ENCODE measurements around the gene DLG1.

DLG1 gene

DNA sequence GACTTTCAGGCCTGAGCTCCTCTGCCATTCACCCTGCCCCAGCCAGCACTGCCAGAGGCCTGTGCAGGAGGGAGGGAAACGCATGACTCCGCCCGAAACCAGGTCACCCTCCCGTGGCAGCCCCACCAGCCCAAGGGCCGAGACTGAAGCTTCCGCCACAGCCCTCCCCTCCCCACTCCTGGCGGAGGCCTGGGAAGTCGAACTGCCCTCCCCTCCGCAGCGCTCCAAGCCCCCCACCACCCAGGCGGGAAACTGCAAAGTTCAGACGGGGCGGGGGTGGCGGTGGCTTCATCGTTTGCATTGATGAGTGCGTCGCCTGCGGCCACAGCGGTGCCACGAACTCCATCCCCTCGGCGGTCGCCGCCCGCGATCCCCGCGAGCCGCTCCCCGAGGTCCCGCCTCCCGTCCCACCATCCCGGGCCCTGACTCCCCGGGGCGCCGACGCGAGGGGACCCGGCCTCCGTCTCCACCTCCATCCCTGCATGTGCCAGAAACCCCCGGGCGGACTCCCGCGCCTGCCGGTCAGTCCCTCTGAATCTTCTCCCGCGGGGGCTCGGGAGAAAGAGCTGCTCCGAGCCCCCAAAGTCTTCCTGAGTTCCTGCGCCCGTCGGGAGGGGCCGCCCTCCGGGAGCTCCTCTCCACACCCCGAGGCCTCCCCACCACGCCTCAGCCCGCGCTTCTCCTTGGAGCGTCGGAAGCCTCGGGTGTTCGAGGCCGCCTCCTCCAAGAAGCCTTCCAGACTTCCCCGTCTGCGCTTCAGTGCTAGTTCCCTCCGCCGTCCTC, 269.5 kb downstream of the DLG1 start:
- DNase-seq: peak; percentile 19 to 63 (median 48)

DNA sequence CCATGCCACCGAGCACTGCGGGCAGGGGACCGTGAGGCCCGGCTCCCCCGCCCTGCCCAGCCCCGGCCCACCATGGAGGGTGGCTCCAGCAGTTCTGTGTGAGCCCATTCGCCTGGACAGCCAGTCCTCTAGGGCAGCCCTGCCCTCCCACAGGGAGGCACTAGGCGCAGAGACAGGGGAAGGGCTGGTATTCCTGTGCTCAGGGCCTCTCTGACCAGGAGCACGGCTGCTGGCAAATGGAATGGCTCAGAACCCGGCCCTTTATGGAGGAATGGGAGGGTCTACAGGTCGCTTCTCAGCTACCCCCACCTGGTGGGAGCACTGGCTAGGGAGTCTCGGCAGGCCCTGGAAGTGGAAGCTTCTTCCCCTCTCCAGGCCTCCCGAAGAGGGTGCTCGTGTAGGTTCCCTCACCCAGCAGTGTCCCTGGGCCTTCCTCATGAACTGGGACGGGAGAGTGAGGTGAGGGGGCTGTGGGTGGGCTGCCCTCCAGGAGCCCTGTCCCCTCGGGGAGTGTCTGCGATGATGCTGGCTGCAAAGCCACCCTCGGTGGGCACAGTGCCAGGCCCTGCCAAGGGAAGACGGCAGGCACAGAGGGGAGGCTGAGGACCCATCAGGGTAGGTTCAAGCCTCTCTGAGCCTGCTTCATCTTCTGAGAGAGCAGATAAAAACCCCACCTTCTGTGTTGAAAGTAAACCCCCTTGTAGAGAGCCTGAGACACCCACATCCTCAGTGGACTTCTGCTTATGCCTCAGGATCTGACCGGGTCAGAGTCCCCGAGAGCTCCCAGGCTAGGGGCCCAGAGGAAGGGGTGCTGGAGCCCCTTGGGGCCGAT, 270.3 kb downstream of the DLG1 start:
- DNase-seq: peak in 3 of 4 experiments; percentile 45 to 56 (median 54)

DNA sequence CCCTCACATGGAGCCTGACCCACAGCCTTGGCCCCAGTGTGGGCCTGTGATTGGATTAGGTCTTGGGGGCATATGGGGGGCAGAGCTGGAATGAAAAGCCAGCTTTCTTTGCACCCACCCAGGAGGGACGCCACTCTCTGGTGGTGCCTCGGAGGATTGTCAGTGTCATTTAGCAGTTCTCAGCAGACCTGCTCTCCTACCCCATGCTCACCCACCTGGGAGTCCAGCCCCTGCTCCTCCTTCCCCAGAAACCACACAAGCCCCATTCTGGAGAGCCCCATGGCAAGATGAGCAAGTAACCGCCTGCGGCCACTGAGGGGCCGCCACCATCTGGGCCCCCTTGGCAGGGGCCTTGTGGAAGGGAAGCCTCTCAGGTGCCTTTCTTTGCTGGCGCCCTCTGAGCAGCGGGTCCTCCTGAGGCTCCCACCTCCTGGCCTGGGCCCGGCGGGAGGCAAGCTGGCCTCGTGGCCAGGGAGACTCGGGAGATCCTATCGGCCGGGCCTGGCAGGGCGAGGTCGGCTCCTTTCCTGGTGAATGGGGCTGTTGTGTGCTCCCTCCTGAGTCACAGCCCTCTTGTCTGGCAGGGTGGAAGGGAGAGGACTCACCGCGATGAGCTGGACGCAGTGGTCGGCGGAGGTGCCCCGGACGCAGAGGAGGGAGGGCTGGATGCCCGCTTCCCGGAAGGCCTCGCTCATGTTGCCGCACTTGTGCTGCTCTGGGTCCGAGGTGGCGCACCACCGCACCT, 271.1 kb downstream of the DLG1 start:
- no peak for DNase-seq

DNA sequence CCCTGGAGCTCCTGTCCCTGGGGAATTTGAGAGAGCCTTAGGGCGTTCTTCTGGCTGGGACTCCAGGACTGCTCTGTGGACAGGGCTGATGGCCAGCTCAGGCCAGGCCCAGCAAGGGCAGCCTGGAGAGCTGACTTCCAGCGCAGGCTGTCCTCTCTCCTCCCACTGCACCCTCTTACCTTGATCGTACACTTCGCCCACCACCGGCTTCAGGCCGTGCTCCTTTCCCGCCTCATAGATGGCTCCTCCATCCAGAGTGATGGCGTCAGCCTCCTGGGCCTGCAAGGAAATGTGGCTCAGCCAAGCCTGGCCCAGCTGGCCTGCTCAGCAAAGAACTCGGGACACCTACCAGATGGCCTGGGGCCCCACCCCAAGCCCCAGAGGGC, 271.9 kb downstream of the DLG1 start:
- DNase-seq: no peak

DNA sequence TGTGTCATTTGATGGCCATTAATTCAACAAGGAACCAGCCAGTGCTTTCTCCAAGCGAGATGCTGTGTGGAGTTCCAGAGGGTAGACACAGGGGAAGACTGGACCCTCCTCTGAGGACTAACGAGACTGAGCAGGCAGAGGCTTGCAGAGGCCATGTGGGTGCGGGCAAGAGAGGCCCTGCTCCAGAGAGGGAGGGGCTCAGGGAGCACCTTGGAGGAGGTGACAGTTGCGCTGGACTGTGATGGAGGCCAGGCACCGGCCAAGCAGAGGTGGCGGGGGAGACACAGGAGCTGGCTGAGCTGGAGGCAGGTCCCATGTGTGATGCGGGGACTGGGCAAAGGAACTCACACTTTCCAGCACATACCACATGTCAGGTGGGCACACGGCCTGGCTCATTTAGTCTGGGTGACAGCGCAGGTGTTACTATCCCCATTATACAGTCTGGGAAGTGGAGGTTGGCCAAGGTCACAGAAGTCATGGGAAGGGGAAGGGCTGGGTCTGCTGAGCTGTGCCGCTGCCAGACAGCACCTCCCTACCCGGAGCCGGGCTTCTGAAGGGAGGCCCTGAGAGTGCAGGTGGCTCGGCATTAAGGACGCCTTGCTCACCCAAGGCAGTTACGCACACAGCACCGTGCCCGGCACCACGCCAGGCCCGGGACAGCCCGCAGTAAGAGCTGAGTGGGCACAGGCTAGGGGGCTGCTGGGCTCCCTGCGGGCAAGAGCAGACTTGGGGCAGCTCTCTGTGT, 272.5 kb downstream of the DLG1 start:
- no peak for DNase-seq

DNA sequence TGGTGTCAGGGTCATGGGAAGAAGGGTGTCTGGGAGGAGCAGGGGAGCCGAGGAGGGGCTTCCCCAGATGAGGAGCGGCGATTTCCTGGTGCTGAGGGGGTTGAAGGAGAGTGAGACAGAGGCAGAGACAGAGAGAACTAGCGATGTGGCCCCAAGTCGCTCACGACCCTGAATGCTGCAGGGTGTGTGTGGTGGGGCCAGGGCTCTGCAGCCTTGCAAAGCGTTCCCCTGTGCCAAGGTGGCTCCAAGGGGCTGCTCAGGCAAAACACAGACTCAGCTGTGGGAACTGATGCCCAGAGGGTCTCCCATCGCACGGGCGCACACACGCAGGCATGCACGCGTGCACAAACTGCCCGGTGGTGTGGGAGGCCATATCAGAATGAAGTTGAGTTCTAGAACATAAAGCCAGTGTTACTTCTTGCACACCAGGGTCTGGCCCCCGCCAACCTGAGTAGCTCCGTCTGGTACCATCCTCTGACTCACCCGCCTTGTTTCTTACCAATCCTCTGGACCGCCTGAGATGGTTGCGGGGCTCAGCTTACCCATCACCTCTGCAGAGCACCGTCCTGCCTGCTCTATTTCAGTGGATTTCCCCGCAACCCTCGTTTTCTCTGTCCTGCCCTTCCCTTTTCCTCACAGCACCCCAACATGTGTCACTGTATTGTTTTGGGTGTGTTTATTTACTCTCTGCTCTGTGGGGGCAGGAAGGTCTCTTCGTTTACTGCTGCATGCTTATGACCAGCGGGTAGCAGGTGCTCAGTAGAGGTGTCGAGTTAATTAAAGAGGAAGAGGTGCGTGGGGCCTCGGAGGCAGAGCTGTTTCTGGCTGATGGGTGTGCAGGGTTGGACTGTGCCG, 273.3 kb downstream of the DLG1 start:
- DNase-seq: no peak

DNA sequence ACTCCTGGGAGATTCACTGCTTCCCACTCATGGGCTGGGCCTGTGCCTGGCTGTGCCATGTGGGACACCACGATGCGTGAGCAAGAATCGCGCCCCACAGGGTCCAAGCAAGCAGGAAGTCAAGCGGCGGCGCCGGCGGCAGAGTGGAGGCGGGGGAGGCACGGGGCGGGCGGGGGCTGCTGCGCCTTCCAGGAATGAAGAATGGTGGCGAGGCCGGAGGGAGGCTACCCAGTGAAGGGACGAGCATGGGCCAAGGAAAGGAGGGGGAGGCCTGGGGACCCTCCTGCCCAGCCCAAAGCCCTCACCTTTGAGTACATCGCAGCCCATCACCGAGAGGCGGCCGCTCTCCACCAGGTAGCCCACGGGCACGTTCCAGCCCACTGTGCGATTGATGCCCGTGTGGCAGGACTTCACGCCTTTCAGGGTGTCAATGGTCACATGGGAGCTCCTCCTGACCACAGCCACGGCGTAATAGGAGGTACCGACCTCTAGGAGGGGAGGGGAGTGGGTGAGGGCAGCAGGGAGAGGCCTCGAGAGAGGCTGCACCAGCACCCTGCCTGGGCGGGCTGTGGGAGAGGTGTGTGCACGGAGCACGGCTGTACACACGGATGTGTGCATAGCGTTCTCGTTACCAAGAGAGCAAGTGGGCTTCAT, 274.3 kb downstream of the DLG1 start:
- peak in 3 of 4 experiments; percentile 21 to 37 (median 21) for DNase-seq

DNA sequence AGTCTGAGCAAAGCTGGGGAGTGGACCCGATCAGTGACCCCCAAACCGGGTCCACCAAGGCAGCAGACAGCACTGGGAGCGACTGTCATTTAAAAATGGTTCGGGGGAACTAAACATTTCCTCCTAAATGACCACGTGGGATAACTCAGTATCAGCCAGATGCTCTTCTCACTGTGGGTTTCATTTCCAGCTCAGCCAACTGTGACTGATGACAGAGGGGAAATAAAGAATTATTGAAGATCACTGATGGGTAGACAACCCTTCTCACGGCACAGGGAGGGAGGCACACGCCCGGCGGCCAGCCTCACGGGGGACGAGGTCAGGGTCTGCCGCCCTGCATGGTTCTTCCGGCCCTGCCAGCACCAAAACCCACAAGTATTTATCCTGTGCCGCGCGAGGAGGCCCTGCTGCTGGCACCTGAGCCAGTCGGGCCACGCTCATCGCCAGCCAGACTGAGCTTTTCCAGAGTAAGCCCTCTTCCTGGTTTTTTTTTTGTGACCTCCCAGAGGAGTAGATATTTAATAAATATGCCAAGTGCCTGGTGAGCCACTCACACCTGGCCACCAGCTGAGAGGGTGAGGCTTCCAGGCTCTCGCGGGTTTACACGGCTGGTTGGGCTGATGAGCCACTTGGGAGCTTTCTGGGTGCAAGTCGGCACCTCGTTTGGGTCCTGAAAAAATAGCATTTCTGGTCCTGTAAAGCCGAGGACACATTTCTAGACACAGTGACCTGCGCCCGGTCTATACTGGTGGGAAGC, 275.0 kb downstream of the DLG1 start:
- DNase-seq: peak in 3 of 4 experiments; percentile 39 to 56 (median 41)

DNA sequence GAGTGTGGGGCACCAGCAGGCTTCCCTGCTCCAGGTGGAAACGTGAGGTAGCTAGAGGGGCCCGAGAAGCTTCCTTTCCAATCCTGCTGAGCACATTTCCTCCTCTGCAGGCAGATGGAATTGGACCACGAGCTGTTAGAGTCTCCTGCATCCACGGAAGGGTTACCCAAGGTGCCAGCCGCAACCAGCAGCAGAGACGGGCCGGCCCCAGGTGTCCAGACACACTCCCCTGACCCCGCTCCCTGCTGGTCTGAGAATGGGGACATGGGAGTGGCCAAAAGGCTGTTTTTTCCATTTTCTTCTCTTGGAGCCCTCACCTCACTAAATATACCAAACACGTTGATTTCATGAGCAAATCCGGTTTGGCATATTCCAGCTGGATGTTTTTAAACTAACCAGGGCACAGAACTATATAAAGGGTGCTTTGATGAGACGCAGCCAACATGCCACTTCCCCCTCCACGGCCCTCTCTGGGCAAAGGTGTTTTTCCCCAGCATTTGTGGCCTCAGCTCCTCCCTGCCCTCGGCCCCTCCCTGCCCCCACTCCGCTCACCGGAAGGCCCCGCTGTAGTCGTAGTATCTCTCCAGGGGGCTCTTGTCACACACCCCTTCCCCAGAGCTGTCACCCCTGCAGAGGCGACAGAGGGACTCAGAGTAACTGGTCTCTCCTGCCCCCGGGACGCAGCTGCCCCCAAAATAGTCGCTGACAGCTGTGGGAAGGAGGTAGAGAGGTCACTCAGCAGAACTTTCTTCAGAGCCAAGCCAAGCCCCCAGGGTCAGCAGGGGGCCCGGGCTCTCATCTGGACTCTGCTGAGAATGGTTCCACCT, 275.8 kb downstream of the DLG1 start:
- DNase-seq: no peak

DNA sequence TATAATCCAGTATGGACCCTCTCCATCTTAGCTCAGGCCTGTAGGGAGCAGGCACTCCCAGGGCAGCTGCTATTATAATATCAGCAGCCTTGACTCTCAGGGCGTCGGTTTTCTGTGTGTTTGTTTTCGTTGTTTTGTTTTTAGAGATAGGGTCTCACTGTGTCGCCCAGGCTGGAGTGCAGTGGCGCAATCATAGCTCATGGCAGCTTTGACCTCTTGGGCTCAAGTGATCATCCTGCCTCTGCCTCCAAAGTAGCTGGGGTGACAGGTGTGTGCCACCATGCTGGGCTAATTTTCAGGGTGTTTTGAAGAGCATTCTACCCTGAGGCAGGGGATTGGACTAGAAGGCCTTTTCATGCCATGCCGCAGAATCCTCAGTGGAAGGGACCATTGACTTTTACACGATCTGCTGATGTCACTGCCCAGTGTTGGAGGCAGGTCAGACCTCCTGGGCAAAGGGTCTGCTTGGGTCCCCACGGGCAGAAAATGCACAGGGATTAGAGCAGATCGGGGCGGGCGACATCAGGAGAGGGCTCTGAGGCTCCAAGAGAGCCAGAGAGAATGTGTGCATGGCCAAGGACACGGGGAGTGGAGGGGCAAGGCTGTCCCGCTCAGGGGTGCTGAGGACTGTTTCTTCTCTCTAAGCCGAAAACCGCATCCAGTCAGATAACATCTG, 276.5 kb downstream of the DLG1 start:
- no peak for DNase-seq

DNA sequence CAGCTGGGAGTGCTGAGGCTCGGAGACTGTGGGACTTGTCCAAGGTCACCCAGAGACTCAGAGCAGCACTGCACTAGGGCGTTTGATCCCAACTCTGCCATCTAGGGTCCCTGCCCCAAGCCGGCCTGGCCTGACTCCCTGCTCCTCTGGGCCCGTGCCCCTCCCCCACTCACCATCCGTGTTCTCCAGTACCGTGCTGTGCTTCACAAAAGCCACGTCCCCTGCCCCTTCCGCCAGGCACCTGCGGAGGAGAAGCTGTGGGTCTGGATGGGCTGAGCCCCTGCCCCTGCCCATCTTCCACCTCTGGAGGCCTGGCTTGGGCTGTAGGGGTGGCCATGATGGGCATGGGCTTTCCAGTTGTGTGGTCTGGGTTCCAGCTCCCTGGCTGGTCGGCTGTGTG, 277.2 kb downstream of the DLG1 start:
- DNase-seq: no peak

DNA sequence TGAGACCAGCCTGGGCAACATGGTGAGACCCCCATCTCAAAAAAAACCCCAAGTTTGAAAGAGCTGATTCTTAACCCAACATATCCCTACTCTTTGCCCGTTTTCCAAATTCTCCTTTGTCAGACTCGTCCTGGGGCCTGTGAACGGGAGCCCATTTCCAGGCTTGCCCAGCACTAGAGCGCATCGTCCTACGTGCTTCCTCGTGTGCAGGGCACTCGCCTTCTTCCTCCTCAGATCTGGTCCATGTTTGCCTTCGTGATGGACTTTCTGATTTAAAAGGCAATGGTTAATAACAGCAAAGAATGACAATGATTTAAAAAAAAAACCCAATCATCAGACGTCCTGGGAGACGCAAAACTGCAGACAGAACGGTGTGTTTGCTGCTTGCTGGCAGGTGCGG, 278.9 kb downstream of the DLG1 start:
- DNase-seq: no peak

DNA sequence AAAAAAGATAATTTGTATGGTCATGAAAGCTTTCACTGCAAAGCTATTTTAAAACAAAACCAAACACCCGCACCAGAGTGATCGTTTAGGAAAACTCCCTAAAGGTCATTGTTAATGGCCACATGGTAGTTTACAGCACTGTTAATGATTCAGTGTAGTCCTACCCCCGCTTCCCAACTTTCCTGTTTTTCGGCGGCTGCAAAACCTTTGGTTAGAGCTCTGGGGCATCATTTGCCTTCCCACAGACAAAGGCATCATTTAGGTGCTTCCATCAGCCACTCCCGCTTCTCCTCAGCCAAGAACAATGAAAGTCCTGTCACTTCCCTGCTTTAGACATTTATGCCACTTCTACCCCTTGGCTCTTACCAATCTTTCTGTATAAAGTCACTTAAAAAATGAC, 279.4 kb downstream of the DLG1 start:
- no peak for DNase-seq

DNA sequence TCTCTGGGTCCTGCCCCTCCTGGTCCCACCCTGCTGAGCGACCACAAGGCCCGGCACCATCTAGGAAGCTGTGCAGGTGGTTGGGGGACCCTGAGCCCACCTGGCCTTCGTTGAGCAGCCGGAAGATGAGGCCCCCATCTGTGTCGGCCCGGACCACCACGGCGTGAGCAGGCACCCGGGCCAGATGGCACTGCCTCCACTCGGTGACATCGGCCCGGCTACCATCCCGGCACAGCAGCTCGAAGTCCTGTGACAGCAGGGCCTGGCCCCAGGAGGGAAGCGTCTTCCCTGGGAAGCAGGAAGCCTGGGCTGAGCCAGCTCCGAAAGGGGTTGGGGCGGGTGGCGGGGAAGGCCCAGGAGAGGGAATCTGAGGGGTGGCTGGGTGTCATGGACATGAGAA, 281.4 kb downstream of the DLG1 start:
- DNase-seq: no peak

DNA sequence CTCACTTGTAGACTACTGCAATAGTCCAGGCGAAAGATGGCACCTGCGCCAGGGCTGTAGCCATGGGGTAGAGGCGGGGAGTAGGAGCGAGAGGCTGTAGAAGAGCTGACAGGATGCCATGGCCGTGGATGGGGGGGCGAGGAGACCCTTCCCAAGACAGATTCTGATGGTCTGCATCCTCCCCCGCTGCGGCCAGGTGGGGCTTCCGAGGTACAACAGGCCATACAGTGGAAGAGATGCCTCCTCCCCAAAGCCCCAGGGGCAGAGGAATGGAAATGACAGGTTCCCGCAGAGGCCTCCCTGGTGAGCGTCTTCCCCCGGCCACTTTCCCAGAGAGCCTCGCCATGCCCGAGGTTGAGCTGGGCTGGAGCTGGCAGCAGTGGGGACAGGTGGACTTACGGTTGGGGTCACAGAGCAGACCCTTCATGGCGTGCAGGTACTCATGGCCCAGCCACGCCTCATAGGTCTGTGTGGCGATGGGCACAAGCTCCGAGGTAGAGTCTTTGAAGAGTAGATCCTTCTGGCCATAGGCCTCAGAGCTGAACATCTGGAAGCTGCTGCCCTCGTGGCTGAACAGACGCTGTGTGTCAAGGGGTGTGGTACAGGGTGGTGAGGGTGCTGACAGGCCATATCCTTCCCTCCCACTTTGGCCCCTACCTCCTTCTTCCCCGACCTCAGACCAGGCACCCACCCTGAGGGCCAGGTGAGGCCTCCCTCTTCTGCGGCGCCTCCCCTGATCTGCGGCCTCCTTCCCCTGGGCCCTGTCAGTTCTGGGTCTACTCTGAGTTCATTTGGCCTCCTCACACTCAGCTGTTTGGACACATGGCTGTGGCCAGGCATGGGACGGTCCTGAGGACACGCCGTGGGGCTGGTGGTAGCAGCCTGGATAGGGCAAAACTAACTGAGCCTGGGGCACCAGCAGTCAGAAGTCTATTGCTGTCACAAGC, 282.3 kb downstream of the DLG1 start:
- no peak for DNase-seq

DNA sequence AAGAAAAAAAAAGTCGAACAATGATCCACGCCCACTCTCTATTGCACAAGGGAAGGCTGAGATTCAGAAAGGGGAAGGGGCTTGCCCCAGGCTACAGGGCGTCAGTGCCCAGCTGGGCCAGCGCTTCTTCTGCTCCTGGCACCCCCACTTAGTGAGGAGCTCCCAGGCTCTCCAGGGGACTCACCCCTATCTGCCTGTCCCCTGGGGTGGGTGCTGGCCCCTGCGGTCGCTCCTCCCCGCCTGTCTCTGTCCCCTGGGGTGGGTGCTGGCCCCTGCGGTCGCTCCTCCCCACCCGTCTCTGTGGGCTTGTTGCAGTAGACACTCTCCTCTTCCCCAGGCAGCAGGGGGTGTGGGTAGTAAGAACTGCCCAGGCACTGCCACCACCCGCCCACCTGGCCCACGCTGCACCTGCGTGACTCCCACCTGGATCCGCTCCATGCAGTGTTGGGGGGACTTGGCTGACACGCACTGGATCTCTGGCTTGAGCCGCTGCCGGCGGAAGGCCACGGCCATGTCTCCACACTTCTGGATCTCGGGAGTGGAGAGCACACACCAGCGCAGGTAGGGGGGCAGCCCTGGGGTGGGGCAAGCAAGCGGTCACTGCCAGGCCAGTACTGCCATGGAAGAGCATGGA, 283.4 kb downstream of the DLG1 start:
- DNase-seq: peak in 1 of 4 experiments; percentile 27

DNA sequence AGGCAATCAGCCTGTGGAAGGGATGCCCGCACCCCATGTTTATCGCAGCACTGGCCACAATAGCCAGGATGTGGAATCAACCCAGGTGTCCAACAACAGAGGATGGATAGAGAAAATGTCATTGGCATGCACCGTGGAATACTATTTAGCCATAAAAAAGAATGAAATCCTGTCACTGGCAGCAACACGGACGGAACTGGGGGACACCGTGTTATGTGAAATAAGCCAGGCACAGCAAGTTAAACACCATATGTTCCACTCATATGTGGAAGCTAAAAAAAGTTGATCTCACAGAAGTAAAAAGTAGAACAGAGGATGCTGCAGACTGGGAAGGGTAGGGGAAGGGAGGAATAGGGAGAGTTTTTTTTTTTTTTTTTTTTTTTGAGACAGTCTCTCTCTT, 284.4 kb downstream of the DLG1 start:
- no peak for DNase-seq
